Colonic mucosa (tissue), 4 donors: ENCODE results near the gene IST1. TPM values are rescaled to one million over a fixed set of nuclear protein-coding genes. Genes with fewer than 3 reads are reported as not detected.

Source experiments
- DNase-seq: peaks from one replicate; pipeline ENCODE4 v3.0.0-alpha.2; 2020
- H3K27ac ChIP-seq: fragments of 200-600 bp; one replicate; pipeline ENCODE4 v1.8.0; 2021
- H3K27me3 ChIP-seq: fragments of 200-600 bp; one replicate; pipeline ENCODE4 v1.8.0; 2021
- H3K36me3 ChIP-seq: fragments of 200-600 bp; one replicate; pipeline ENCODE4 v1.8.0; 2021
- H3K4me1 ChIP-seq: fragments of 200-600 bp; one replicate; pipeline ENCODE4 v1.8.0; 2021; ENCODE audit warnings: mild to moderate bottlenecking
- H3K4me3 ChIP-seq: fragments of 200-600 bp; one replicate; pipeline ENCODE4 v1.8.0; 2021
- H3K9ac ChIP-seq, 2 donors: one replicate each; pipeline ENCODE4 v1.7.0; 2013; ENCODE audit warnings: control low read depth in 2 of 2, low read depth in 2 of 2, low read length in 2 of 2
- H3K9me3 ChIP-seq: fragments of 200-600 bp; one replicate; pipeline ENCODE4 v1.8.0; 2021
- intact Hi-C: fragments of 100-400 bp; cut with DNase I; formaldehyde crosslinking; loops from one replicate; pipeline ENCODE4 v1.14.1; 2022
- total RNA-seq, 2 donors: library from RNA; stranded (reverse); fragmentation: NEBNext Ultra II Directional in 1 of 2; extraction: Animal tissue kit (Norgen Biotek cat#: 25700) in 1 of 2; gene quantifications; one replicate each; pipeline ENCODE4 v1.2.1, GENCODE V29; 2021
- TF ChIP-seq, protein P1 (sequence below): fragments of 200-600 bp; IDR thresholded peaks from one replicate; pipeline ENCODE4 v1.8.0; 2022; ENCODE audit warnings: antibody characterized with exemption, mild to moderate bottlenecking
- donor health status: healthy.
- donor health status: DM: no; HTN: no; CAD: no.
- donor health status: DM: no; HTN: no; CAD: no.

IST1 gene
- total RNA-seq, 2 donors from 2014 or later: 180 to 304 TPM

DNA sequence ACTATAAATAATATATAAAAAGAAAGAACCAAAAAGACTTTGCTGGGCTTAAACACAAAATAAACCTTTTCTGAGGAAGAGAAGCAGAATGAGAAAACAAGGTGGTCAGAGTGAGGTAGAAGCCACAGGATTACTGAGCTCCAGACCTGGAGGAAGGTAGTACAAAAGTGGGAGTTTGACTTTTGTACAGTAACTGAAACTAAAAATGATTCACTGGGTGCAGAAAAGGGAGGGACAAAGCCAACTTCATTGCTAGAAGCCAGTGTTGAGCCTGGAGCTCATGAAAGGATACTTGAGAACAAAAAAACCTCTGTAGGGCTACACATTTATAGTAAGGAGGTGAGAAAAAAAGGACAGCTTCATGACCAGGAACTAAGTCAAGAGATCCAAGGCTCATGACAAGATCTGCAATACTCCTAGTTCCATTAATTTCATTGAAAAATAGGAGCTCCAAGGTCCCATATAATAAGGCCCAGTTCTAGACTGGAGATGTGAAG, 59.4 kb downstream of the IST1 start:
- no peak overlapping the region for H3K4me3 ChIP-seq
- TF ChIP-seq, protein P1, sequence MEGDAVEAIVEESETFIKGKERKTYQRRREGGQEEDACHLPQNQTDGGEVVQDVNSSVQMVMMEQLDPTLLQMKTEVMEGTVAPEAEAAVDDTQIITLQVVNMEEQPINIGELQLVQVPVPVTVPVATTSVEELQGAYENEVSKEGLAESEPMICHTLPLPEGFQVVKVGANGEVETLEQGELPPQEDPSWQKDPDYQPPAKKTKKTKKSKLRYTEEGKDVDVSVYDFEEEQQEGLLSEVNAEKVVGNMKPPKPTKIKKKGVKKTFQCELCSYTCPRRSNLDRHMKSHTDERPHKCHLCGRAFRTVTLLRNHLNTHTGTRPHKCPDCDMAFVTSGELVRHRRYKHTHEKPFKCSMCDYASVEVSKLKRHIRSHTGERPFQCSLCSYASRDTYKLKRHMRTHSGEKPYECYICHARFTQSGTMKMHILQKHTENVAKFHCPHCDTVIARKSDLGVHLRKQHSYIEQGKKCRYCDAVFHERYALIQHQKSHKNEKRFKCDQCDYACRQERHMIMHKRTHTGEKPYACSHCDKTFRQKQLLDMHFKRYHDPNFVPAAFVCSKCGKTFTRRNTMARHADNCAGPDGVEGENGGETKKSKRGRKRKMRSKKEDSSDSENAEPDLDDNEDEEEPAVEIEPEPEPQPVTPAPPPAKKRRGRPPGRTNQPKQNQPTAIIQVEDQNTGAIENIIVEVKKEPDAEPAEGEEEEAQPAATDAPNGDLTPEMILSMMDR: no peak

DNA sequence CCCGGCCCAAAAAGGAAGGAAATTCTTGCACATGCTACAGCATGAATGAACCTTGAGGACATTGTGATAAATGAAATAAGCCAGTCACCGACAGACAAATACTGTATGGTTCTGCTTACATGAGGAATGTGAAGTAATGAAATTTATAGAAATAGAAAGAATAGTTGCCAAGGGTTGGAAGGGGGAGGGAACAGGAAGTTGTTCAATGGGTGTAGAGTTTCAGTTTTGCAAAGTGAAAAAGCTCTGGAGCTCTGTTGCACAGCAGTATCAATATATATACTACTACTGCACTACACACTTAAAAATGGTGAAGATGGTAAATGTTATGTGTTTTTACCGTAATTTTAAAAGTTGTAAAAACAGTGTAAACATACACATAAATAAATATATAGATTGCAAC, 61.2 kb downstream of the IST1 start:
- no peaks in the 10 kb centered on the region for H3K27me3 ChIP-seq
- no peaks in the 10 kb centered on the region for H3K36me3 ChIP-seq
- H3K27ac ChIP-seq: no peak overlapping the region
- H3K4me1 ChIP-seq: no peaks in the 10 kb centered on the region
- no peaks in the 10 kb centered on the region for H3K9me3 ChIP-seq
- H3K4me3 ChIP-seq: no peak overlapping the region
- DNase-seq: no peak
- TF ChIP-seq, protein P1: no peak
- intact Hi-C loops: no loop called here
- no peak overlapping the region for H3K9ac ChIP-seq

More for the DNA sequence above, 59.4 kb downstream of the IST1 start:
- Histone ChIP-seq H3K27me3 (no peaks in the 10 kb centered on the region), H3K36me3 (no peaks in the 10 kb centered on the region), H3K9me3 (no peaks in the 10 kb centered on the region), H3K9ac (no peak overlapping the region), H3K27ac (no peak overlapping the region), H3K4me1 (no peaks in the 10 kb centered on the region)
- intact Hi-C loops: no loop called here
- no peak for DNase-seq

DNA sequence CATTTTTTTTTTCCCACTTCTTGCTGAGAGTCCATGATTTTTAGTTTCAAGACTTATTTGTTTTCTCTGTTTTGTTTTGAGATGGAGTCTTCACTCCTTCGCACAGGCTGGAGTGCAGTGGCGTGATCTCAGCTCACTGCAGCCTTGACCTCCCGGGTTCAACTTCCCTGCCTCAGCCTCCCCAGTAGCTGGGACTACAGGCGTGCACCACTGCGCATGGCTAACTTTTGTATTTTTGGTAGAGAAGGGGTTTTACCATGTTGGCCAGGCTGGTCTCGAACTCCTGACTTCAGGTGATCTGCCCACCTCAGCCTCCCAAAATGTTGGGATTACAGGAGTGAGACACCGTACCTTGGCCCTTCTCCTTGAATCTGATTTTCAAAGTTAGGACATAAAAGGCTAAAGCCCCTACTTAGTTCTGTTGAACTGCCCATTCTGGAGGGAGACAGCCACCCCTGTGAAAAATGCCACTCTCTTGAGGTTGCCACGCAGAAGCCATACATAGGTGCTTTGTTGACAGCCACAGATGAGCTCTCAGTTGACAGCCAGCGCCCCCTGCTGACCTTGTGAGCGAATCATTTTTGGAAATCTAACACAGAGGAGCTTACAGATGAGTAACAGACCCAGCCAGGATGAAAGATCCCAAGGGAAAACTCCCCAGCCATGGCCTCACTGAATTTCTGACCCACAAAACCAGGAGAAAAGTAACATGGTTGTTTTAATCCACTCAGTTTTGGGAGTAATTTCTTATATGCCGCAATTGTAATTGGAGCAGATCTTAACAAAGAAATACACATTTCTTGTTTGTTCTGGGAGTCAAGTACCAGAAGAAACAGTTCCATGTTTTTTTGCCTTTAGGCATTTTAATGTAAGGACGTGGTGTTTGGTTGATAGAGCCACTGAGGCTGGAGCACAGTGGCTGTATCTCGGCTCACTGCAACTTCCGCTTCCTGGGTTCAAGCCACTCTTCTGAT, 66.0 kb downstream of the IST1 start:
- no peaks in the 10 kb centered on the region for H3K9me3 ChIP-seq
- no peak overlapping the region for H3K9ac ChIP-seq
- H3K4me1 ChIP-seq: no peaks in the 10 kb centered on the region
- H3K36me3 ChIP-seq: no peaks in the 10 kb centered on the region
- DNase-seq: peak; percentile 87
- no peaks in the 10 kb centered on the region for H3K27me3 ChIP-seq
- H3K4me3 ChIP-seq: no peak overlapping the region
- H3K27ac ChIP-seq: no peak overlapping the region
- intact Hi-C loops: loop anchor here (5.0 kb wide), 1 partner anchor 79 kb away; the partner anchor contains the start of gene ZNF821
- TF ChIP-seq, protein P1: peak; percentile 61

DNA sequence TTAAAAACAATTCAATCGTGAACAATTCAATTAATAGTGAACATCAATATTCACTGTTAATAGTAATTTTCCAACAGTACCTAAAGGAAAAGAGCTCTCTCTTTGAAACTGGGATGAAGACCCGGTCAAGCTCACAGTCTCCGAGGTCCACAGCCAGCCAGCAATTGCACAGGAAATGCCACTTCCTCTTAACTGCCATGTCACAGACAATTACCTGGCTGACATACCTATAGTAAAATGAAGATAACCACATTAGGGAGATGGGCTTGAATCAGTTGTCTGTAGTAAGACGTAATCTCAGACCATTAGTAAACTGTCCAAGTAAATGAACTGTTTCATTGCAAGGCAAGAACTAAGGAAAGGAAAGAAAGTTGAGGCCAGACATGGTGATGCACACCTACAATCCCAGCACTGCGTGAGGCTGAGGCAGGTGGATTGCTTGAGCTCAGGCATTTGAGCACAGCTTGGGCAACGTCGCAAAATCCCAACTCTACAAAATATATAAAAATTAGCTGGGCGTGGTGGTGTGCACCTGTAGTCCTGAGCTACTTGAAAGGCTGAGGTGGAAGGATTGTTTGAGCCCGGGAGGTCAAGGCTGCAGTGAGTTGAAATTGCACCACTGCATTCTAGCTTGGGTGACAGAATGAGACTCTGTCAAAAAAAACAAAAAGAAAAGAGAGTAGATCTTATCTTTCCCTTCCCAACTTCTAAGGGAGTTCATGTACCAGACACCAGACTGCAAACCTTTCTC, 68.0 kb downstream of the IST1 start:
- no peaks in the 10 kb centered on the region for H3K27me3 ChIP-seq
- no peaks in the 10 kb centered on the region for H3K4me1 ChIP-seq
- H3K4me3 ChIP-seq: no peak overlapping the region
- no peaks in the 10 kb centered on the region for H3K9me3 ChIP-seq
- DNase-seq: no peak
- H3K9ac ChIP-seq: no peak overlapping the region
- no peak overlapping the region for H3K27ac ChIP-seq
- no peaks in the 10 kb centered on the region for H3K36me3 ChIP-seq
- TF ChIP-seq, protein P1: no peak
- intact Hi-C loops: loop anchor here (5.0 kb wide), 1 partner anchor 81 kb away; the partner anchor contains the start of gene ZNF821

DNA sequence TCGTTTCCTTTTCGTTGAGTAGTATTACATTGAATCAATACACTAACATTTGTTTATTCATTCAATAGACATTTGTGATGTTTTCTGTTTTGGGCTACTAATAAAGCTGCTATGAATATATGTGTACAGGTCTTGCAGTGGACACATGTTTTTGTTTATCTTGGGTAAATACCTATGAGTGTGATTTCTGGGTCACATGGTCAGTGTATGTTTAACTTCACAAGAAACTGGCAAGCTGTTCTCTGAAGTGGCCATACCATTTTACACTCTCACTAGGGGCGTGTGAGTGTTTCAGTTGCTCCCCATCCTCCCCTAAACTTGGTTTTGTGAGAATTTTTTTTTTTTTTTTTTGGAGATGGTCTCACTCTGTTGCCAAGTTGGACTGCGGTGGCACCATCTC, 69.9 kb downstream of the IST1 start:
- Histone ChIP-seq H3K9me3 (no peaks in the 10 kb centered on the region), H3K27me3 (no peaks in the 10 kb centered on the region), H3K27ac (no peak overlapping the region), H3K4me3 (no peak overlapping the region), H3K36me3 (no peaks in the 10 kb centered on the region), H3K4me1 (no peaks in the 10 kb centered on the region), H3K9ac (no peak overlapping the region)
- no peak for DNase-seq
- TF ChIP-seq, protein P1: no peak
- intact Hi-C loops: no loop called here
